ENCODE measurements around the gene CISD2. TPM values are rescaled to one million over a fixed set of nuclear protein-coding genes. Genes with fewer than 3 reads are reported as not detected.

CISD2 gene
- total and polyA plus RNA-seq, 2 of the 4 experiments (the other 2 are of a cell fraction) = 7.0 to 14.4 TPM

DNA sequence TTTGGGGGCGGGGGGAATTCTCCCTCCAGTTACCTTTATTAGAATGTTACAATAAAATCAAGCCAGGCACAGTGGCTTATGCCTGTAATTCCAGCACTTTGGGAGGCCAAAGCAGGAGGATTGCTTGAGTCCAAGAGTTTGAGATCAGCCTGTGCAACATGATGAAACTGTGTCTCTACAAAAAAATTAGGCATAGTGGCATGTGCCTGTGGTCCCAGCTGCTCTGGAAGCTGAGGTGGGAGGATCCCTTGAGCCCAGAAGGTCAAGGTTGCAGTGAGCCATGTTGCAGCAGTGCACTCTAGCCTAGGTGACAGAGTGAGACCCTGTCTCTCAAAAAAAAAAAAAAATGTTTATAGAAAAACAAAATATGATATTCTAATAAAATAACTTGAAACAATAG, 36.1 kb upstream of the CISD2 start:
- H3K9me1 ChIP-seq (ENCODE audit: insufficient read depth, low read length) = 0 out of 2 replicates have a peak, but pooled peaks cover 4% of the 10 kb centered on the region
- no peak for ATAC-seq (ENCODE audit: low read depth)
- H3K23ac ChIP-seq (ENCODE audit: low read depth, low read length) = no peak overlapping the region
- H2BK5ac ChIP-seq (ENCODE audit: low read depth, low read length, poor library complexity, severe bottlenecking) = no peak overlapping the region
- H2AK9ac ChIP-seq (replicated peaks; ENCODE audit: low read depth, low read length, poor library complexity) = no peak overlapping the region
- no peak overlapping the region for H4K91ac ChIP-seq (ENCODE audit: insufficient read depth, low read depth, low read length)
- no TSS peak for BruUV-seq (replicated peaks)
- no CpG with 5 or more reads among the region's 1 CpG for WGBS, 2 experiments (ENCODE audit: extremely low coverage in 2 of 2, insufficient read length in 1 of 2)
- H3K4me2 ChIP-seq (ENCODE audit: low read depth, low read length) = no peak overlapping the region
- H2AFZ ChIP-seq (replicated peaks; ENCODE audit: low read length, poor library complexity) = no peak overlapping the region
- no peak for DNase-seq
- H3K4ac ChIP-seq (ENCODE audit: low read depth, low read length) = no peak overlapping the region
- H3K9me3 ChIP-seq (ENCODE audit: control insufficient read depth, insufficient read depth, low read length) = no peaks in the 10 kb centered on the region
- H4K8ac ChIP-seq (ENCODE audit: low read depth in 2 of 2, low read length in 2 of 2) = no peak overlapping the region
- H3K27me3 ChIP-seq (ENCODE audit: control insufficient read depth, insufficient read depth, low read length) = no peaks in the 10 kb centered on the region
- H3K56ac ChIP-seq (ENCODE audit: extremely low read depth, insufficient read depth, low read length) = no peak overlapping the region
- H4K20me1 ChIP-seq (ENCODE audit: insufficient read depth, low read length) = no peaks in the 10 kb centered on the region
- peaks cover 6 to 14% of the 10 kb centered on the region in 2 experiments for H3K79me1 ChIP-seq (ENCODE audit: low read depth in 1 of 2, low read length in 2 of 2)
- POLR2A ChIA-PET (ENCODE audit: unreplicated experiment) = no interaction called here
- TF ChIP-seq CHD1 (IDR thresholded peaks at IDR 0.05; ENCODE audit: low read depth, low read length) (no peak), RAD21 (IDR thresholded peaks at IDR 0.05; ENCODE audit: low read length) (no peak), RCOR1 (IDR thresholded peaks at IDR 0.05; ENCODE audit: insufficient replicate concordance, low read length) (no peak), FOS (IDR thresholded peaks at IDR 0.05; ENCODE audit: low read depth, low read length) (no peak), NFE2L2 (IDR thresholded peaks at IDR 0.05; ENCODE audit: low read depth, low read length) (no peak), MXI1 (IDR thresholded peaks at IDR 0.05; ENCODE audit: borderline replicate concordance, low read depth, low read length) (no peak), SMC3 (IDR thresholded peaks at IDR 0.05; ENCODE audit: low read depth, low read length) (no peak), RFX5 (IDR thresholded peaks at IDR 0.05; ENCODE audit: low read depth, low read length) (no peak), POLR2A (IDR thresholded peaks at IDR 0.05; ENCODE audit: low read depth, low read length) (no peak), MAFK (IDR thresholded peaks at IDR 0.05; ENCODE audit: low read depth, low read length) (no peak), CEBPB (IDR thresholded peaks at IDR 0.05; ENCODE audit: low read depth, low read length) (no peak), MAZ (IDR thresholded peaks at IDR 0.05; ENCODE audit: borderline replicate concordance, low read depth, low read length) (no peak), BHLHE40 (IDR thresholded peaks at IDR 0.05; ENCODE audit: low read depth, low read length) (no peak), ELK1 (IDR thresholded peaks at IDR 0.05; ENCODE audit: borderline replicate concordance, low read depth, low read length) (no peak)
- TF ChIP-seq, protein P1, sequence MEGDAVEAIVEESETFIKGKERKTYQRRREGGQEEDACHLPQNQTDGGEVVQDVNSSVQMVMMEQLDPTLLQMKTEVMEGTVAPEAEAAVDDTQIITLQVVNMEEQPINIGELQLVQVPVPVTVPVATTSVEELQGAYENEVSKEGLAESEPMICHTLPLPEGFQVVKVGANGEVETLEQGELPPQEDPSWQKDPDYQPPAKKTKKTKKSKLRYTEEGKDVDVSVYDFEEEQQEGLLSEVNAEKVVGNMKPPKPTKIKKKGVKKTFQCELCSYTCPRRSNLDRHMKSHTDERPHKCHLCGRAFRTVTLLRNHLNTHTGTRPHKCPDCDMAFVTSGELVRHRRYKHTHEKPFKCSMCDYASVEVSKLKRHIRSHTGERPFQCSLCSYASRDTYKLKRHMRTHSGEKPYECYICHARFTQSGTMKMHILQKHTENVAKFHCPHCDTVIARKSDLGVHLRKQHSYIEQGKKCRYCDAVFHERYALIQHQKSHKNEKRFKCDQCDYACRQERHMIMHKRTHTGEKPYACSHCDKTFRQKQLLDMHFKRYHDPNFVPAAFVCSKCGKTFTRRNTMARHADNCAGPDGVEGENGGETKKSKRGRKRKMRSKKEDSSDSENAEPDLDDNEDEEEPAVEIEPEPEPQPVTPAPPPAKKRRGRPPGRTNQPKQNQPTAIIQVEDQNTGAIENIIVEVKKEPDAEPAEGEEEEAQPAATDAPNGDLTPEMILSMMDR (conservative IDR thresholded peaks at IDR 0.05; ENCODE audit: low read depth, low read length) = no peak
- TF ChIP-seq, protein P2, sequence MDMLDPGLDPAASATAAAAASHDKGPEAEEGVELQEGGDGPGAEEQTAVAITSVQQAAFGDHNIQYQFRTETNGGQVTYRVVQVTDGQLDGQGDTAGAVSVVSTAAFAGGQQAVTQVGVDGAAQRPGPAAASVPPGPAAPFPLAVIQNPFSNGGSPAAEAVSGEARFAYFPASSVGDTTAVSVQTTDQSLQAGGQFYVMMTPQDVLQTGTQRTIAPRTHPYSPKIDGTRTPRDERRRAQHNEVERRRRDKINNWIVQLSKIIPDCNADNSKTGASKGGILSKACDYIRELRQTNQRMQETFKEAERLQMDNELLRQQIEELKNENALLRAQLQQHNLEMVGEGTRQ (IDR thresholded peaks at IDR 0.05; ENCODE audit: low read depth, low read length) = no peak
- H3K18ac ChIP-seq (ENCODE audit: low read depth, low read length) = no peak overlapping the region
- no peak overlapping the region for H3K9ac ChIP-seq (ENCODE audit: low read depth, low read length)
- in situ Hi-C loops (cut with MboI; ENCODE audit: low sequenced_read_pairs) (no loop called here), dilution Hi-C loops (cut with HindIII; ENCODE audit: low sequenced_read_pairs, unreplicated experiment) (no loop called here), intact Hi-C loops (cut with micrococcal nuclease) (no loop called here)
- H3K4me1 ChIP-seq (ENCODE audit: control insufficient read depth, insufficient read depth, low read length) = peaks cover 4% of the 10 kb centered on the region; the same call in 1 of the 2 replicates
- CTCF ChIA-PET = interaction anchor here (0.6 kb wide), 1 partner anchor 239 kb away, joined by 4 read pairs; no protein-coding TSS in a partner anchor
- H2BK20ac ChIP-seq (ENCODE audit: low read depth, low read length) = no peak overlapping the region
- H2BK15ac ChIP-seq (ENCODE audit: low read depth, low read length) = no peak overlapping the region
- no peak overlapping the region for H3K27ac ChIP-seq (ENCODE audit: insufficient read depth, low read length)
- no peak overlapping the region for H2AK5ac ChIP-seq (ENCODE audit: low read depth, low read length)
- H2BK120ac ChIP-seq (ENCODE audit: low read depth, low read length) = no peak overlapping the region
- H3K14ac ChIP-seq (replicated peaks; ENCODE audit: low read depth, low read length) = no peak overlapping the region
- H3K36me3 ChIP-seq (ENCODE audit: control insufficient read depth, insufficient read depth, low read length) = no peaks in the 10 kb centered on the region
- H3K4me3 ChIP-seq (ENCODE audit: insufficient read depth, low read depth, low read length) = no peak overlapping the region
- no peak overlapping the region for H4K5ac ChIP-seq (ENCODE audit: low read depth, low read length)
